G401.6 (cell line): ENCODE measurements around the gene SLC7A9.

Experiments used
- FAIRE-seq: peaks from 2 replicates; lab custom pipeline; 2012; peaks lifted over from hg19 to GRCh38; lab: Jason Lieb, UNC

SLC7A9 gene

GRCh38 chr19:32824916-32825608 lies 44.5 kb downstream of the SLC7A9 start:
- no peak for FAIRE-seq

DNA sequence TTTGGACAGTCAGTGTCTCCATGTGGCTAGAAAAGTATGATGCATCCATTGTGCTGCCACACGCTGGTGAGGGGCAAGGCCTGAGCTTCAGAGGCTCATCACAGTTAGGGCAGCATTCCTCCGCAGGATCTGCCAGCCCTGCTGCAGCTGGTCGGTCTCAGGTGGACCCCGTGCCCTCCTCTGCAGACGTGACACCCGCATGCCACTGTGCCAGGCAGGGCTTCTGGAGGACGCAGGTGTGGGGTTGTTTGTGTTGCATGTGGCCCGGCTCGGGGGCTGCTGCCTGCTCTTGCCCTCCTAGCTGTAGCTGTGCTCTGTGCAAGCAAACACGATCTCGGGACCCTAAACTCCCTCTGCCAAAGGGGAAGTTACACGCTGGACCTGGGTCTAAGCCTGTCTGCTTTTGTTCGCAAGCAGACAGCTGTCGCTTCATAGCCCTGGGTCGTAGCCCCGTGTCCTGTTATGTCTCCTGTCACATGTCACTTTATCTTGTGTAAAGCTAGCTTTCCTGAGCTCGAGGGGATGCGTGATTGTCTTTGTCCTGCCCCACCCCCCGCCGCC lies 45.3 kb downstream of the SLC7A9 start:
- FAIRE-seq: no peak

GRCh38 chr19:32823747-32824102 lies 45.8 kb downstream of the SLC7A9 start:
- no peak for FAIRE-seq

DNA sequence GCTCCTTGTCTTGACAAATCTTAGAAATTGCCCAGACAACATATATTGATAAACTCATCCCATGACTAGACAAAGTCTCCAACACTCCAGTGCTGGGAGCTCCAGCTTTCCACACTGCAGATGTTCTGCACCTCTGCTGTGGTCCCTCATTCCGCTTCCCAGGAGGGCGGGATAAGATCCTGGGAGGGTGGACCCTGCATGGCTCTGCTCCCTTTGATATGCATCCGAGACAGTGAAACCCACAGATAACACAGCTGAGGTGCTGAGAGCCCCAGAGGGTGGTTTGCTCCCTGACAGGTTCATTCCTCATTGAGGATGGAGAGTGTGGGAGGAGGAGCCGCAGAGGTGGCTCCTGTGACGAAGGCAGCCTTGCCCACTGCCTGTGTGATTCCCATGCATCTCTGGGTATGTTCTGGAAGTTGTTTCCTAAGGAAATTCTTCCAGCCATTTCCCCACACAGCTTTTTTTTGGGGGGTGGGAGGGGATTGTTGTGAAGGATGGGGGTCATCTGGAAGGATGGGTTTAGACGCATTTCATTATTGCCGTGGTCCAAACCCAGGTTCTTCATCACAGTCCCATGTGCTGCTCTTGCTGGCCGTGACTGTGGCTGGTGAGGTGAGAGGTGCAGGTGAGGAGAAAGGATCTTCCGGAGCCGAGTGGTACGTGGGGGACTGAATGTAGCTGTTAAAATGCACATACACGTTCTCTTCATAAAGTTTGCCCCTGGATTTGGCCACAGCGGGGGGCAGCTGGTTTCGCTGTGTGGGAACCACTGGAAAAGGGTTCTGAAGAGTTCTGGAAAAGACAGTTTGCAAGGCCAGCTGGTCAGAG lies 46.4 kb downstream of the SLC7A9 start:
- FAIRE-seq: no peak

DNA sequence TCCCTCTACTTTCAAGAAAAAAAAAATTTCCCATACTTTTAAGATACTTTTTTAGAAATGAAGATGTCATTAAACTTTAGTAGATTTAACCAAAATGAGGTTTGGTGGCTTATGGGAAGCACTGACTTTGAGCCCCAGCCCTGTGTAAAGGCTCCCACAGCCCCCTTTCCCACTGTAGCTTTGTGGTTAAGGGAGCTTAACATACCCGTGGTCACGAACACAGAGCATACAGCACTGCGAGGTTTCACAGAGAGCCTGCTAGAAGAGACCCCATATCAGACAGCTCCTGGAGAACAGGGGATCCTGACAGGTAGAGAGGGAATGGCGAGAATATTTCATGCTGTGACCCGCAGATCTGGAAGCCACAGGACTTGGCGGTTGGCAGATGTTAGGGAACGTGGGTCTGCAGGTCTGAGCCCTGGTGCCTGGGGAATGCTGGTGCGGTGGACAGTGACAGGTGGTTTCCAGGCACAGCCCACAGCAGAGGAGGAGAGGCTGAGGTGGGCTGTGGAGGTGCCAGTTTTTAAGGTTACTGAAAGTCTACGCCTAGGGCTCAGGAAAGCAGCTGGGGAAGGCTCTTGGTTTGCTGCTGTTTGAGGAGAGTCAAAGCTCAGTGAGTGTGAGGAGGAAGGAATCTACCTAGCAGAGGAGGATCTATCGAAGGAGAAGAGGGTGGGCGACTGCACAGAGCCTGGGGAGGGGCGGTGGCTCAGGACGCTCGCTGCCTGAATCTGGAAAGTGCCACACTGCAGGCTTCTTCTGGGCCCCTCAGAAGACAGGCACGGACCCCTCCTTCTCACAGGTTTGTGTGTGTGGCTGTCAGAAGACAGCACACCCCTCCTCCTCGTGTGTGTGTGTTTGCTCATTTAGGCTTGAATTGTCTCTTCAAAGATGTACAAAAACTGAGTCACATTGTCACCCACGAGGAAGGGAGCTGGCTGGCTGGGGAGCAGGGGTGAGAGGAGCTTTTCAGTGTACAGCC lies 49.9 kb downstream of the SLC7A9 start:
- no peak for FAIRE-seq

DNA sequence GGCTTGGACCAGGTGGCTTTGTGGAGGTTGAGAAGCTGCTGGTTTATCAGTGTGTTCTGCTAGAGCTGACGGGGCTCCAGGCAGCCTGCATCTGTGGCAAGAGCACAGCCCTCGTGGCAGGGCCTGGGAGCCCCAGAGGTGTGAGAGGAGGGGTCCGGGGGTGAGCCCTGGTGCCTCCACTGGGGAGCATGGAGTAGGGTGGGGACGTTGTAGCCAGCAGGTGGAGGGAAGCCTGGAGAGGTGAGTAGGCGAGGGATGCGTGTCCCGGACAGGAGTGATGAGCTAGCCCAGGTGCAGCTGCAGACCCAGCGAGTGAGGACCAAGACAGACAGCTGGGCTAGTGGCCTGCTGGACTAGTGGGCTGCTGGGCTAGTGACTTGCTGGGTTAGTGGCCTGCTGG lies 51.0 kb downstream of the SLC7A9 start:
- FAIRE-seq: no peak

DNA sequence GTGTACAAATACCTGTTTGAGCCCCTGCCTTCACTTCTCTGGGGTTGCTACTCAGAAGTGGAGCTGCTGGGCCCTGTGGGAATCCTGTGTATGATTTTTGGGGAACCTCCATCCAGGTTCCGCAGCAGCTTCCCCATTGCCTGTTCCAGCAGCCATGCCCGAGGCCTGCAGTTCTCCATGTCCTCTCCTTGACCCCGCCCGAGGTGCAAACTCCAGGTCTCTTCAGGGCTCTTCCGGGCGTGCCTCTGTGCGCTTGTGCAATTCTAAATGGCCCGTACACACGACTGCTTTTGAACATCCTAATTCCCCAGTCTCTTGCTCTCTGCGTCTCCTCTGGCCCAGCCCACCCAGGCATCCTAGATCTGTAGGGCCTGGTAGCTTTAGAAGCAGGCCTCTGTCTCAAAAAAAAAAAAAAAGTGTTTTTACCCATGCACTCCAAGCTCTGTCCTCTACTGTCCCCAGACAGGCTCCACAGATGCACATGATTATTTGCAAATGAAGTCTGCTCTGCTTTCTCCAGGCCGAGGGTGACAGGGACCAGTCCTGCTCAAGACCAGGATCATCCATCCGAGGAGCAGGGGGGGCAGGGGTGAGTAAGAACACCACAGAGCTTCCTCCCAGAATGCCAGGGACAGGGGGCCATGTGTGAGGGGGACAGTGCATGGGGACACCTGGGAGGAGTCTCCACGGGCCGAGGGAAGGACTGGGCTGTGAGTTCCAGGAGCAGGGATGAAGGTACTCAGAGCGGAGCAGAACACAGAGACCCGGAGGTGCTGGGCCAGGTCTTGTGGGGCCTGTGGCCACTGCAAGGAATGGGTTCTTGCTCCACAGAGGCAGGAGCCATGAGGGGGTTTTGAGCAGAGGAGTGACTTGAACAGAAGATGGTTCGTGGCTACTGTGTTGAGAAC lies 51.7 kb downstream of the SLC7A9 start:
- FAIRE-seq: no peak

DNA sequence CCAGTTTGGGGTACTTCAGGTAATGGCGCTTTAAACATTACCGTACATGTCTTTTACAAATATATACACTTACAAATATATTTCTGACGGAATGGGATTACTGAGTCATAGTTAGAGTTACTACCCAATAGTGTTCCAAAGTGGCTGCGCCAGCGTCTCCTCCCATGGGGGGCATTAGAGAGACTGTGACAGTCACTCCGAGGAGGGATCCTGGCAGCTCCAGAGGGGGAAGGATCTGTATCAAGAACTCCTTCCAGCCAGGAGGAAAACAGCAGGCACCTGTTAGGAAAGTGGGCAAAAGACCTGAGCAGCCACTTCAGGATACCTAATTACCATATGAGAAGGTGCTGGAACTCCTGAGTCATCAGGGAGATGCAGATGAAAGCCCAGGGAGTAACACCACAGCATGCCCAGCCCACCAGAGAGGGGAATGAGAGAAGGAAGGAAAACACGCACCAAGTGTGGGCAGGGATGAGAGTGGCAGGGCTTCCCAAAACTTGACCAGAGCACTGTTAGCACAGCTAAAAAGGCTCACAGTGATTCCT lies 52.9 kb downstream of the SLC7A9 start:
- FAIRE-seq: no peak

GRCh38 chr19:32814624-32815023 lies 54.9 kb downstream of the SLC7A9 start:
- no peak for FAIRE-seq

DNA sequence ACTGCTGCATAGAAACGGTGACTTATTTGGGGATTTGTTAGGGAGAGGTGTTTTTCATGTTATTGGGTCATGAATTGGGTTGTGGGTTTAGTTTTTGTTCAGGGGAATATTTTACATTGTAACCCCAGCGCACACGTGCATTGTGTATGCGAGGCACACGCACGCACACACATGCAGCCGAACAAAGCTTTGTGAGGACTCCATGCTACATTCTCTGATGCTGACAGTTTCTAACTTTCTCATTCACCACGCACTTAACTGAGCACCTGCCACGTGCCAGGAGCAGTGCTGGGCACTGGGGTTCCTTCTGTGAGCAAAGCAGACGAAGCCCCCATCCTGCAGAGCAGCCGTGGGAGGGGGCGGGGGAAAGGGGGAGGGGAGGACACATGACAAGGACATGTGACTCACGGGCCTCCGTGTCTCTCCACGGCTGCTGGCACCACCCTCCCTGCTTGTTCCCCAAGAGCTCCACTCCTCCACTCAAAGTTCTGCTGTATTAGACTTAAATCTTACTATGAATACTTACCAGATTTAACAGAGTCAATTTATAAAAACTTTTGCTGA lies 55.6 kb downstream of the SLC7A9 start:
- FAIRE-seq: no peak

DNA sequence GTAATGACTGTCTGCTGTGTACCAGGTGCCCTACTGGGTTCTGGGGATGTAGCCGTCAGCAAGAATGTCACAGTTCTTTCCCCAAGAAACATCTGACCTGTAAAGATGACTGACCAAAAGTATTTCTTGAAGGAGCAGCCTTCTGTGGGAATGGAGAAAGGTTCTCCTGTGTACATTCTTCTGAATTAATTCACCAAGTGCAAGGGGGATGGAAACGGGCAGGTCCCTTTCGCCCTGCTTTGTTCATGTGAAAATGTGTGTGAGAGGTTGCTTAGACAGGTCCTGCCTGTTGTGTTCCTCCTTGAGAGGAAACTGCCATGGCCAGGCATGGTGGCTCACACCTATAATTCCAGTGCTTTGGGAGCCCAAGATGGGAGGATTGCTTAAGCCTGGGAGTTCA lies 57.0 kb downstream of the SLC7A9 start:
- no peak for FAIRE-seq

DNA sequence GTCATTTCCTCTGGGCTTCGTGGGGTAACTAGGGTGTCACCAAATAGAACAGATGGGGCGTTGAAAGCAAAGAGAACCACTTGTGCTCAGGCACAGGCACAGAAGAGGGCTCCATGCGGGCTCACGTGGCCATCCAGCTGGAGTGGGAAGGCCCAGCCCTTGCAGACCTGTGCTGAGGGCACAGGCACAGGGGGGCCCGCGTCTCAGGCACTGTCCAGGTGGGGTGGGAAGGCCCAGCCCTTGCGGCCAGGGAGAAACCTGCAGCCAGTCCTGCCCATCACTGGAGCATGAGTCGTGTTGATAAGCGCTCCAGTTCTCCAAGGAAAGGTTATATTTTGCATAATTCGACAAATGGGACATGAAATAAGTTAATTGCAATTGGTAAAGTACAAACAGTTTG lies 57.5 kb downstream of the SLC7A9 start:
- no peak for FAIRE-seq

- no peak for FAIRE-seq
These were observed 58.4 kb downstream of the SLC7A9 start for GRCh38 chr19:32811151-32811550.

GRCh38 chr19:32810452-32810851 lies 59.1 kb downstream of the SLC7A9 start:
- no peak for FAIRE-seq

DNA sequence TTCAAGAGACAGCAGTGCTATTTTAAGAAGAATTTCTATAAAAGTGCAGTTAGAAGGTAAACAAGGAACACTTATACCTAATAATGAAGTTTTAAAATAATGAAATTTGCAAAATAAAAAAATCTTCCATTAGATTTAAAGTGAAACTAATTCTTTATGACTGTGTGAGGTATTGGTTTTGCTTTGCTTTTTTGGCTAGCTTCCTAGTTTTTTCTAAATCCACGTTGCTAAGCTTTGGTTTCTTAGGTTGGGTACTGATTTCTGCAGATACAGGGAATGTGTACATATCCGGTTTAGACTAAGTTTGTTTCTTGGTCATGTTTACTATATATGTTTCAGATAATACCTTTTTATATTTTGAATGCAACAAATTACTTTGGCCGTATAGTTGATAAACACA lies 59.8 kb downstream of the SLC7A9 start:
- no peak for FAIRE-seq

- no peak for FAIRE-seq
These were observed 60.3 kb downstream of the SLC7A9 start for GRCh38 chr19:32809254-32809653.

GRCh38 chr19:32808236-32808635 lies 61.3 kb downstream of the SLC7A9 start:
- FAIRE-seq: no peak

DNA sequence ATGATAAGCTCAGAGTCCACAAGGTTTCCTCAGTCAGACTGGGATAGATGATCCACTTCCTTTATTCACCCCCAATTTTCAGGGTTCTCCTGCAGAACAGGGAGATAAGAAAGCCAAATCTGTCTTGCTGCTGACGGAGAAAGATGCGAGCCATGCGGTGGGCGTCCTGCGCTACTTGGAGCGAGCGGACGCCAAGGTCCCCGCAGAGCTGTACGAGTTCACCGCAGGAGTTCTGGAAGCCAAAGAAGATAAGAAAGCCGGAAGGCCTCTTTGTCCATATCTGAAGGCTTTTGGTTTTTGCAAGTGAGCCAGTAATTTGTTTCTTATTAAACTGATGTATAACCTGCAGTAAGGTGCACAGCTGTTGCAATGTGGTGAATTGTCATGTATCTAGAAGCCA lies 66.7 kb downstream of the SLC7A9 start:
- no peak for FAIRE-seq

DNA sequence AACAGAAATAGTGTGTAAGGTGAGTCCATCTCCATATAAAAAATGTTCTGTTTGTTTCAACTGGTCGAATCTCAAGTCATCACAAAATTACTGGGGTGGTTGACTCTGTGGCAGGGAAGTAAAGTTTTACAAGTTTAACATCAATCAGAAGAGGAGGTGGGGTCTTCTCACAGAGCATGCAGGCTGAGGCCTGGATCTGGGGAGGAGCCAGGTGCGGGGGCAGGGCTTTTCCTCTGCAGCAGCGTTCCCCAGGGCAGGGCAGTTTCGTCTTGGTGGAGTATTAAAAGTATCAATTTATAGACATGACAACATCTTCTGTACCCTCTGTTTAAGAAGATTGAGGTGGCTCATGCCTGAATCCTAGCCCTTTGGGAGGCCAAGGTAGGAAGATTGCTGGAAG lies 68.8 kb downstream of the SLC7A9 start:
- FAIRE-seq: no peak

DNA sequence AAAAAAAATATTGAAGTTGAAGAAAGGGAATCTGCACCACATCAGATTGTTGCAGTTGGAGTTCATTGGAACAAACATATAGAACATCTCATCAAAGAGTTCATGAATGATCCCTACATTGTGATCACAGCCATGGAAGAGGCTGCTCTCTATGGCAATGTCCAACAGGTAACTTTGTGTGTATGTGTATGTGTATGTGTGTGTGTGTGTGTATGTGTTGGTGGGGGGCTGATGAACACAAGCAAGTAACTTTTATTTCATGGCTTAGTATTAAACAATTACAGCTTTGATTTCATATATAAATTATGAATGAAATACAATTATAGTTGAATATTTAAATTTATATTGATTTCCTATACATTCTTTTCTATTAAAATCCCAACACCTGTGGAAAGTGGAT lies 69.4 kb downstream of the SLC7A9 start:
- no peak for FAIRE-seq

GRCh38 chr19:32798201-32798600 lies 71.4 kb downstream of the SLC7A9 start:
- no peak for FAIRE-seq
